HG03342 (cell line): ENCODE data around the gene EARS2.
"Not testable (repeated sequence)": the region's sequence is repeated elsewhere in the genome, so short reads cannot be mapped to it uniquely, and the experiment has no call there.

Source experiments
- ATAC-seq: cut with Tn5 transposase; IDR thresholded peaks from one replicate; pipeline ENCODE4 v1.9.1; 2021; ENCODE audit warnings: mild to moderate bottlenecking, moderate library complexity; ENCODE audit not compliant: unreplicated experiment

EARS2 gene

GRCh38 chr16:23556881-23557778 lies at the start of gene EARS2, which contains the start of gene UBFD1:
Gene EARS2 (minus strand): TSS chr16:23557350. CDS start chr16:23557343, 7 bp downstream.
Gene UBFD1 (plus strand): TSS chr16:23557727. CDS start chr16:23557743, 16 bp downstream.
- ATAC-seq = peak; percentile 85

GRCh38 chr16:23597003-23597756 lies 40.0 kb upstream of the EARS2 start:
- no peak for ATAC-seq

DNA sequence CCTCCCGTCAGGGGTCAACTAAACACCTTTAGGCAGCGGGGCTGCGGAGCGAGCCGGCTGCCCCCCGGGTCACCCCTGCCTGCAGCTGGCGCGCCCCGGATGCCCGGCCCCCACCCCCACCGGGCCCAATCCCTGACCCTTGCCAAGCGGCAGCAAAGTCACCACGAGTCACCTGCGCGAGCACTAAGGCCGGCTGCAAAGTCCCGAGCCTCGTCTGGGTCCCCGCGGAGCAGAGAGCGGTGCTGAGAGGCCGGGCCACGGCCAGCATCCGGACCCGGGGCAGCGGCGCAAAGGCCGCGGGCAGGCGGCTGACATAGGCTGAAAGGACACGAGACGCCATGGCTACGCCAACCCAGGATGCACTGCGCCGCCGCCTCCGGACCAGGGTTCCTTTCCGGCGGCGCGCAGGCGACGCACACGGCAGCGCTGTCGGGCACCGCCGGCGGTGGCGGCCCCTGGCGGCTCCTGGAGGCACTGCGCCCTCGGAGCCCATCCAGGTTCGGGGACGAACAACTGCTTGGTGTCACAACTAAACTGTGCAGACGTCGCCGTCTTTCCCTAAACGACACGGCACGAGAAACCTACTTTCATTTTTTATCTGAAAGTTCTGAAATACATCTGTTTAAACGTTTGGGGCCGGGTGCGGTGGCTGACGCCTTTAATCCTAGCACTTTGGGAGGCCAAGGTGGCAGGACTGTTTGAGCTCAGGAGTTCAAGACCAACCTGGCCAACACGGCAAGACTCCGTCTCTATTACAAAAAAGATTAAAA lies 39.0 kb upstream of the EARS2 start, which contains the start of gene NDUFAB1:
NDUFAB1 (minus strand) TSS at position 366 of the 770 bp plus-strand sequence; CDS start at position 340, 26 bp downstream.
- peak; percentile 86 for ATAC-seq

DNA sequence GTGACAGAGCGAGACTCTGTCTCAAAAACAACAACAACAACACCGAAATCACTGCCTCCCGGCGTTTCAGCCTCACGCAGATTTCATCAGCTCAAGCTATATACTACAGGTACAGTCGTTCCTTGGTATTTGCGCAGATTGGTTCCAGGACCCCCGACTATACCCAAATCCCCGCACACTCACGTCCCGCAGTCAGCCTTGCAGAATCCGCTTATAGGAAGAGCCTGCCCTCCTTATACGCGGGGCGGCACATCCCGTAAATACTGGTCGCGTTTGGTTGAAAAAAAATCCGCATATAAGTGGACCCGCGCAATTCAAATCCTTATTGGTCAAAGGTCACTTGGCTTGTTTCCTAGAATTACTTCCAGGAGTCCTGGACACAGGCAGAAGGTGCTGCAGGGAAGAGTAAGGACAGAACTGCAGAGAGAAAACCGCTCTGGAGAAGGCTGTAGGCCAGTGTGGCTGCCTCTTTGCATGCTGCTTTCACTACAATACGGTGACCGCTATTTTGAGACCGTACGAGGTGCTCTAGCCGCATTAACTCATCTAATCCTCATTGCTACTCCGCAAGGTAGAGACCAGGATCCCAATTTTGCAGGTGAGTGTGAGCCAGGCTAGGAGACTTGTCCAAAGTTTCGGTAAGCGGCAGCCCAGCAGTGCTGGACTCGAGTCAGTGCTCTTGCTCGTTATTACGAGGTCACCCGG lies 38.2 kb upstream of the EARS2 start:
- no peak for ATAC-seq

DNA sequence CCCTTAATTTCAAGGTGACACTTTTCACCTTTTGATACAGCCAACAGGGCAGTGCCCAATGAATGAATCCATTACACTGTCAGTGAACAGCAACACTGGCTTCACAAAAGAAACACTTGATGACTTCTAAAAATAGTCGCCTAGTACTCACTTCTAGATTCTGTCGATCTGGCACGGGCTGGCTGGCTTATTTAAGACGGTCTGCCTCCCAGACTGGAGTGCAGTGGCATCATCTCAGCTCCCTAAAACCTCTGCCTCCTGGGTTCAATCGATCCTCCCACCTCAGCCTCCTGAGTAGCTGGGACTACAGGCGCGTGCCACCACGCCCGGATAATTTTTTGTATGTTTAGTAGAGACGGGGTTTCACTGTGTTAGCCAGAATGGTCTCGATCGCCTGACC lies 37.0 kb upstream of the EARS2 start:
- ATAC-seq = no peak

- no peak for ATAC-seq
These were observed 33.0 kb upstream of the EARS2 start for GRCh38 chr16:23590181-23590580.

- ATAC-seq = no peak
These were observed 30.6 kb upstream of the EARS2 start for GRCh38 chr16:23587726-23588125.

DNA sequence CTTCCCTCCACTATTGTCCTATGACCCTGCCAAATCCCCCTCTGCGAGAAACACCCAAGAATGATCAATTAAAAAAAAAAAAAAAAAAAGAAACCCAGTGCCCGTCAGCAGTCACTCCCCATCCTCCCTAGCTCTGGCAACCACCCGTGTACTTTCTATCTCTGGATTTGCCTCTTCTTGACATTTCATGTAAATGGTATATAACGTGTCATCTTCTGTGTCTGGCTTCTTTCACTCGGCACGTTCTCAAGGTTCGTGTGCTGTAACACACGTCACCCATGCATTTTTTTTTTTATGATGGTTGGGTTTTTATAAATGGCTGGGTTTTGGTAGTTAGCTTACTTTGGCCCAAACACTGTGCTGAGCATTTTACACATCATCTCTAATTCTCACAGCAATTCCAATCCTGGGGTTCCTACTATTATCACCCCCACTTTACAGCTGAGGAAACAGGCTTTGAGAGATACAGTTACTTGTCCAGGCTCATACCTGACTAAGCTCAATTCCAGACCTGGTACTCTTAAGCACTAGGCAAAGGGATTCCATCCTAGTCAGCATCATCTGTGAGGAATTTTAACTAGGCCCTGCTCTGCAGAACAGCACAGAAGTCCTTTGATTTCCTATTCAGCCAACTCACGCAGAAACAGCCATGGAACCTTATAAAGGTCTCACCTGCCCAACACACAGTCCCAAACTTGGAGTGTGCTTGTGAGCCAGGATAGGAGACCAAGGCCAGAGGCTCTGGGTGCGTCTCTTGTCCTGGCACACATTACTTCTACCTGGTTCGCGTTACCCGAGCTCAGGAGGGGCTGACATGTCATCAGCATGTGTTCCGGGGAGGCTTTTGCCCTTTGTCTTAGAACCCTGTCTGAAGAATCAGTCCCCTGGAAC lies 27.3 kb upstream of the EARS2 start:
- no peak for ATAC-seq

DNA sequence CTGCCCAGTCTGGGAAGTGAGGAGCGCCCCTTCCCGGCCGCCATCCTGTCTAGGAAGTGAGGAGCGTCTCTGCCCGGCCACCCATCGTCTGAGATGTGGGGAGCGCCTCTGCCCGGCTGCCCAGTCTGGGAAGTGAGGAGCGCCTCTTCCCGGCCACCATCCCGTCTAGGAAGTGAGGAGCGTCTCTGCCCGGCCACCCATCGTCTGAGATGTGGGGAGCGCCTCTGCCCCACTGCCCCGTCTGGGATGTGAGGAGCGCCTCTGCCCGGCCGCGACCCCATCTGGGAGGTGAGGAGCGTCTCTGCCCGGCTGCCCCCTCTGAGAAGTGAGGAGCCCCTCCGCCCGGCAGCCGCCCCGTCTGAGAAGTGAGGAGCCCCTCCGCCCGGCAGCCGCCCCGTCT lies 26.1 kb upstream of the EARS2 start:
- not testable (repeated sequence) for ATAC-seq

DNA sequence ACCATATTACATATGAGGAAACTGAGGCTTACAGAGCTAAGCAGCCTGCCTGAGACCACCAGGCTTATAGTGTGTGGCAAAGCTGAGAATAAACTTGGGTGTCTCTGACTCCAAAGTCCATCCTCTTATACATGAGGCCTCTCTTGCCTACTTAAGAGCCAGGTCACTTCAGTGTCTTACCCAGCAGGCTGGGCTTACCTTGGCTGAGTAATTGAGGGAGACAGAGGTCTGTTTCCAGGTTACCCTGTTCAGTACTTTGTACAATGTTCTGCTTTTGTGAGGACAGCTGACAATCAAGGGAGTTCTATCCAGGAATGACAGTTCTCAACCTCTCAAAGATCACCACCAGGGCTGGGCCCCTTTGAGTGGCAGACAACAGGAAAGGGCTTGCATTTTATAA lies 24.6 kb upstream of the EARS2 start:
- ATAC-seq = no peak

DNA sequence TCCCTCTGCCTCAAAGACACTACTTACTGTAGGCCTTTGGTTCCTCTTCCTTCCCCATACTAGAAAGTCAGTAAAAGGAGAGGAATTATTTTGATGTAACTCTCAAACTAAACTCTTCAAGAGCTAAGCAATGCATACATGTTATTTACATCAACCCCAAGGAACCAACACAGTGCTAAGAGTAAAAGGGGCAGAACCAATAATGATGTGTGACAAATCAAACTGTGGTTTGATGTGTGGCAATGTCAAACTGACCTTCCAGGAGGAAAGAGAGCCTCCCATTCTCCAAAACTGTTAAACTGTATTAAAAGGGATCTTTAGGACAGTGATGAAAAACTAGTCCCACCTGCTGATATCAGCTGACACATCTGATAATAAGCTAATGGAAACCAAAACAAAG lies 23.2 kb upstream of the EARS2 start:
- ATAC-seq = no peak

DNA sequence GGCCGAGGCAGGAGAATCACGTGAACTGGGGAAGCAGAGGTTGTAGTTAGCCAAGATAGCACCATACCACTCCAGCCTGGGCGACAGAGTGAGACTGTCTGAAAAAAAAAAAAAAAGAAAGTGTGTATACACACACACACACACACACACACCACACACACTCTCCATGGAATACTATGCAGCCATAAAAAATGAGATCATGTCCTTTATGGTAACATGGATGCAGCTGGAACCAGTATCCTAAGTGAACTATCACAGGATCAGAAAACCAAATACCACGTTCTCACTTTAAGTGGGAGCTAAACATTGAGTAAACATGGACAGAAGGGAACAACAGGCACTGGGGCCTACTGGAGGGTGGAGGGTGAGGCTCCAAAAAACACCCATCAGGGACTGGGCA lies 22.2 kb upstream of the EARS2 start:
- ATAC-seq = no peak

GRCh38 chr16:23578101-23578830 lies 21.1 kb upstream of the EARS2 start:
- no peak for ATAC-seq

DNA sequence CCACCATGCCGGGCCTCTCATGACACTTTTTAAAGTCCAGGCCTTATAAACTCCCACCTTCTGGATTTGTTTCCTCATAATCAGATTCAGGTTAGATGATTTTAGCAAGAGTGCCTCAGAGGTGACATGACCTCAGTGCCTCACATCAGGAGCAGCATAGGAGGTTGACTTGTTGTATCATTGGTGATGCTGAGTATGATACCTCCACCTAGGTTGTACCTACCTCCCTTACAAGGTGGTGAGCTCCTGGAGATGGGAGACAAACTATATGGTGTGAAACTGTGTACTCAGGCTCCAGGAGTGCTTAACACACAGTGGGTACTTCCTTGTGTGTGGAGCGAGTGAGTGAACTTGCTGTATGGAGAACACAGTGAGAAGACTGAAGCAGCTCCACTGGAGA lies 20.3 kb upstream of the EARS2 start:
- no peak for ATAC-seq

DNA sequence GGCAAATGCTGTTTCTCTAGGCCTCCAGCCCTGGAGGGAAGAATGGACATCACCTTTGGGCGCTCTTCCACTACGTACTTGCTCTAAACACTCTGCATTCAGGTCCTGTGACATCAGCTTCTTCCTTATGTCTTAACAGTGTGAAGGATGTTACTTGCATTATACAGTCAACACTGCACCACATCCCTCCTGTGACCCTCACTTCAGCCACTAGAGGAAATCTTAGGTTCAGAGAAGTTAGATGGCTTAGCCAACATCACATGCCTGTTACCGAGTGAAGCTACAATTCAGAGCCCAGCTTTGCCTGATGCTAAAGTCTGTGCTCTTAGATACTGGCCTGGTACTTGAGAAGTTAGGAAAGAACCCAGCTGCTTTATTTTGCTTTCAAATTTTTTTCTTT lies 18.7 kb upstream of the EARS2 start:
- ATAC-seq = no peak

DNA sequence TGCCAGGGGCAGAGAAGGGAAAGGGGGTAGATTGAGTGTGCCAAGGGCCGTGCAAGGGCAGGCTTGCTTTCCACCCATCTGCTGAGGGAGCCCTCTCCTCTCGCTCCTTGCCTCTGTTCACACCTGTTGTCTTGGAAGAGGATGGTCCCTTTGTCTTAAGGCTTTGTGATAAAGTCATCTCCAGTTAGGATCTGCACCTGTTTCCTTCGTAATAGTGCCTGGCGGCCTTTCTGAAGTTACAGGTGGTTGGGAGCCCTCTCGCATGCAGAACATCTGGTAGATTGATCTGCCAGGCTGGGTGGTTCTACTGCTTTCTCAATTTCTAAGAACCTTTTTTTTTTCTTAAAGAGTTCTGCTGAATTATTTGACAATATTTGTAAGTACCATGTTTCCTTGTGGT lies 16.7 kb upstream of the EARS2 start:
- ATAC-seq = no peak

DNA sequence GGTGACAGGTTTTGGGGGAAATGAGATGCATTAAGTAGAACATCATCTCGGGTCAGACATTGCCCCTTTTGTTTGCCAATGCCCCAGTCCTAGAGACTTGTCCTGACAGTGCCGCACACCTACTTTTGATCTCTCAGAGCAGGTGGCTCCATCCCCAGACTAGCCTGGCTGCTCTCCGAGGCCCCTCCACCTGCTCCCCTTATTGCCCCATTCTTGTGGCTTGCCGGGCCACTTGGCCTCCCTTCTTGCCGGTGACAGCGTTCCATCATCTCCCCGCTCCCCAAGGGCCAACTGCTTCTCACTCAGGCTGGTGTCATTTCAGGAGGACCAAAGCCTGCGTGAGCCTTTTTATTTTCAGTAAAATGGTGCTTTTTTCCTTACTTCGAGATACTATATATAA lies 15.2 kb upstream of the EARS2 start:
- no peak for ATAC-seq

DNA sequence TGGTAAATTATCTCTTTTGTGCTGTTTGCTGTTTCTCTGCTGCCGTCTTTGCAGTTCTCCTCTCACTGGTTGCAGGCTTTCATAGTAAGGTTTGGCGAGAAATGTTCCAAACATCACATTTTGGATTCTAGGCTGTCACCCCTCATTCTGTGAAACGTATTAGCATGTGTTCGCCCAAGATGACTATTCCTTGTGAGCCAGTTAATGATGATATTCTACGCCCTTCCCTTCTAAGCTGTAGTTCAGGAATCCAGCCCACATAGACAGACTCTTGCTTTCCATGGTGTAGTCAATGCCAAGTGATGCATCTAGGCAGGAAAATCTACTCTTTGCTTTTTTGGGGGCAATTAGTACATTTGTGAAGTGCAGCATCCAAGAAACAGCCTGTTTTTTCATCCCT lies 14.7 kb upstream of the EARS2 start:
- ATAC-seq = no peak
